GM12878 (cell line): Measurements from ENCODE around the gene TRAPPC4. TPM values are rescaled to one million over a fixed set of nuclear protein-coding genes. Genes with fewer than 3 reads are reported as not detected.

Experiments used
- BACH1 ChIP-seq: fragments of 450-650 bp; IDR thresholded peaks from 2 replicates; pipeline ENCODE4 v1.6.1; 2017; ENCODE audit warnings: mild to moderate bottlenecking, borderline replicate concordance
- CUX1 ChIP-seq: IDR thresholded peaks from 2 replicates; pipeline ENCODE4 v1.6.1; 2012; ENCODE audit warnings: improper control_type of control experiment, low read depth, low read length; ENCODE audit not compliant: insufficient replicate concordance
- HCFC1 ChIP-seq: fragments of 150-350 bp; IDR thresholded peaks from 2 replicates; pipeline ENCODE4 v1.6.1; 2014; ENCODE audit warnings: low read length
- IKZF1 ChIP-seq: fragments of 450-650 bp; conservative IDR thresholded peaks from 2 replicates; pipeline ENCODE4 v1.6.1; 2017; ENCODE audit warnings: antibody characterized with exemption, mild to moderate bottlenecking
- IKZF2 ChIP-seq, 2 experiments: fragments of 450-650 bp; IDR thresholded peaks; 2 replicates each; pipeline ENCODE4 v1.6.1; 2017; ENCODE audit warnings: mild to moderate bottlenecking in 2 of 2, moderate library complexity in 2 of 2
- MEF2B ChIP-seq: fragments of 450-650 bp; IDR thresholded peaks from 2 replicates; pipeline ENCODE4 v1.6.1; 2018; ENCODE audit warnings: mild to moderate bottlenecking, moderate library complexity; ENCODE audit not compliant: partially characterized antibody, poor library complexity, severe bottlenecking
- NBN ChIP-seq: fragments of 450-650 bp; IDR thresholded peaks from 2 replicates; pipeline ENCODE4 v1.6.1; 2016
- NFIC ChIP-seq: IDR thresholded peaks from 2 replicates; pipeline ENCODE4 v1.6.1; 2012; ENCODE audit warnings: low read depth, mild to moderate bottlenecking, inconsistent platforms, low read length, moderate library complexity
- PKNOX1 ChIP-seq: fragments of 450-650 bp; IDR thresholded peaks from 2 replicates; pipeline ENCODE4 v1.6.1; 2016; ENCODE audit warnings: mild to moderate bottlenecking
- RBBP5 ChIP-seq: fragments of 200-600 bp; sonication (generic); conservative IDR thresholded peaks from 2 replicates; pipeline ENCODE4 v1.6.1; 2016
- RELA ChIP-seq: fragments of 450-650 bp; IDR thresholded peaks from 2 replicates; pipeline ENCODE4 v1.8.0; 2014; ENCODE audit warnings: borderline replicate concordance; ENCODE audit not compliant: partially characterized antibody
- RFX5 ChIP-seq: IDR thresholded peaks from 2 replicates; pipeline ENCODE4 v1.6.1; 2011; ENCODE audit warnings: low read depth, low read length, improper control_type of control experiment
- SRF ChIP-seq, 2 experiments: IDR thresholded peaks; 2 replicates each; pipeline ENCODE4 v1.6.1; 2011; ENCODE audit warnings: low read depth in 2 of 2, low read length in 2 of 2, mild to moderate bottlenecking in 1 of 2, moderate library complexity in 1 of 2
- TARDBP ChIP-seq: IDR thresholded peaks from 2 replicates; pipeline ENCODE4 v1.6.1; 2016; ENCODE audit warnings: borderline replicate concordance
- TCF3 ChIP-seq: IDR thresholded peaks from 2 replicates; pipeline ENCODE4 v1.6.1; 2012; ENCODE audit warnings: low read depth, mild to moderate bottlenecking, low read length, borderline replicate concordance; ENCODE audit not compliant: insufficient read depth
- USF1 ChIP-seq: IDR thresholded peaks from 2 replicates; pipeline ENCODE4 v1.6.1; 2011; ENCODE audit warnings: borderline replicate concordance, low read depth, mild to moderate bottlenecking, moderate library complexity, mixed read lengths, low read length; ENCODE audit not compliant: insufficient read depth; ENCODE audit errors: extremely low read length
- polyA plus RNA-seq, 11 experiments: library from polyadenylated mRNA; depleted of rRNA in 4 of 11; unstranded in 6 of 11; stranded (reverse) in 5 of 11; fragments of >200 nt; fragmentation: Nextera tagmentation in 4 of 11; fragmentation: Illumina TruSeq in 1 of 11; extraction: Ambion mirVana in 4 of 11; extraction: Trizol in 1 of 11; gene quantifications; 1 replicate in 1 of 11; 2 replicates in 10 of 11; pipeline versions ENCODE4 v1.2.1 to v1.2.3, GENCODE V29; 2011 to 2016; ENCODE audit warnings: inconsistent platforms in 2 of 11, missing spikeins in 2 of 11, low read depth in 1 of 11
- total RNA-seq, 4 experiments: library from RNA; depleted of rRNA in 3 of 4; stranded (reverse); fragments of >200 nt in 3 of 4; fragmentation: Illumina TruSeq in 1 of 4; extraction: Trizol in 1 of 4; gene quantifications; 2 replicates each; pipeline versions ENCODE4 v1.2.1 to v1.2.3, GENCODE V29; 2013 to 2021
- TF ChIP-seq, protein P1 (sequence below): fragments of 450-650 bp; IDR thresholded peaks from 2 replicates; pipeline ENCODE4 v1.6.1; 2018; ENCODE audit warnings: borderline replicate concordance, mild to moderate bottlenecking; ENCODE audit not compliant: partially characterized antibody

TRAPPC4 gene
- total and polyA plus RNA-seq, 10 of the 15 experiments (the other 5 are each of a cell fraction or from before 2014, with no cell fraction given), result 61.6 to 231 (median 98.8) TPM

DNA sequence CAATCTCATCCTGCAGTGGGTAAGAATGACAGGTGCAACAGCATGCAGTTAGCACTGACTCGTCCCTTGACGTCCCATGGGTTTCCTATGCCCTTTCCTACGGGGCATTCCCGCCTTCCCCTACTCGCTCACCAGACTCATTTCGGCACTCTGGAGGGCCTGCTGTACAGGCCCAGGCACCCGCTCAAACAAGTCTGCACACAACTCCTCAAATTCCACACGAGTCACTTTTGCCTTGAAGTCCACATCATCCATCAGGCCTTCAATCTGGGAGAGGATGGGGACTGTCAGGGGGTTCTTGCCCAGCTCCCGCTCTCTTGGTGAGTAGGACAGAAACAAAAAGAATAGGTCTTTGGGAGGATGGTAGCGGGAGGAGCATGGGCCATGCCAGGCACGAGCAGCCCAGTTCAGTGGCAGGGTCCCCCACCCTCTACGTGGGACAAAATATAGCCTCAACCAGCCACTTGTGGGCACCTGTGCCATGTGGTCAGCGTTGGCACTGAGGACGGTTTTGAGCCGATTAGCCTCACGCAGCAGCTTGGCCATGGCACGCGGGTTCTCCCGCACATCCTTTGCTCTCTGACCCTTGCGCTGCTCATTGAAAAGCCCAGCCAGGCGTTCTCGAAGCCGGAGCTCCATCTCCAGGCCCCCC is 33.7 kb downstream of the TRAPPC4 start (continued):
- no peak for TF ChIP-seq CUX1
- TF ChIP-seq, protein P1, sequence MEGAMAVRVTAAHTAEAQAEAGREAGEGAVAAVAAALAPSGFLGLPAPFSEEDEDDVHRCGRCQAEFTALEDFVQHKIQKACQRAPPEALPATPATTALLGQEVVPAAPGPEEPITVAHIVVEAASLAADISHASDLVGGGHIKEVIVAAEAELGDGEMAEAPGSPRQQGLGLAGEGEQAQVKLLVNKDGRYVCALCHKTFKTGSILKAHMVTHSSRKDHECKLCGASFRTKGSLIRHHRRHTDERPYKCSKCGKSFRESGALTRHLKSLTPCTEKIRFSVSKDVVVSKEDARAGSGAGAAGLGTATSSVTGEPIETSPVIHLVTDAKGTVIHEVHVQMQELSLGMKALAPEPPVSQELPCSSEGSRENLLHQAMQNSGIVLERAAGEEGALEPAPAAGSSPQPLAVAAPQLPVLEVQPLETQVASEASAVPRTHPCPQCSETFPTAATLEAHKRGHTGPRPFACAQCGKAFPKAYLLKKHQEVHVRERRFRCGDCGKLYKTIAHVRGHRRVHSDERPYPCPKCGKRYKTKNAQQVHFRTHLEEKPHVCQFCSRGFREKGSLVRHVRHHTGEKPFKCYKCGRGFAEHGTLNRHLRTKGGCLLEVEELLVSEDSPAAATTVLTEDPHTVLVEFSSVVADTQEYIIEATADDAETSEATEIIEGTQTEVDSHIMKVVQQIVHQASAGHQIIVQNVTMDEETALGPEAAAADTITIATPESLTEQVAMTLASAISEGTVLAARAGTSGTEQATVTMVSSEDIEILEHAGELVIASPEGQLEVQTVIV, result no peak
- no peak for TF ChIP-seq BACH1
- no peak for TF ChIP-seq NFIC
- TF ChIP-seq IKZF2 (IDR thresholded peaks at IDR 0.05), result 0 out of 4 replicates have a peak, but pooled peaks of 1 of the 2 experiments have one; percentile 20
- TF ChIP-seq TARDBP, result no peak
- TF ChIP-seq NBN, result no peak
- TF ChIP-seq IKZF1, result peak; percentile 47
- no peak for TF ChIP-seq TCF3
- no peak for TF ChIP-seq RFX5
- TF ChIP-seq USF1, result no peak
- TF ChIP-seq RBBP5, result no peak
- TF ChIP-seq RELA, result peak; percentile 2
- TF ChIP-seq MEF2B, result peak; percentile 24
- TF ChIP-seq HCFC1, result no peak
- TF ChIP-seq PKNOX1, result peak; percentile 56; the same call in 1 of the 2 replicates
- TF ChIP-seq SRF (IDR thresholded peaks at IDR 0.05; ENCODE audit: low read depth in 2 of 2, low read length in 2 of 2), result no peak
